Activated CD4-positive, alpha-beta T cell treated with anti-CD3 and anti-CD28 coated beads for 1 hour (primary cell): ENCODE results near the gene LAMB2.

ENCODE experiments used
- DNase-seq: peaks from one replicate; pipeline ENCODE4 v3.0.0-alpha.2; 2020

The LAMB2 gene

GRCh38 chr3:49161197-49161596 lies 28.3 kb upstream of the LAMB2 start:
- DNase-seq: no peak

GRCh38 chr3:49158792-49159191 lies 25.9 kb upstream of the LAMB2 start:
- DNase-seq: no peak

- peak; percentile 49 for DNase-seq
Observed at GRCh38 chr3:49158103-49158709, 25.4 kb upstream of the LAMB2 start.

- DNase-seq: no peak
Observed at GRCh38 chr3:49157289-49157688, 24.4 kb upstream of the LAMB2 start.

- no peak for DNase-seq
Observed at GRCh38 chr3:49153349-49153912, 20.6 kb upstream of the LAMB2 start.

GRCh38 chr3:49151610-49152009 lies 18.8 kb upstream of the LAMB2 start:
- no peak for DNase-seq

GRCh38 chr3:49148159-49148558 lies 15.3 kb upstream of the LAMB2 start:
- DNase-seq: no peak

GRCh38 chr3:49140080-49140479 lies 7.2 kb upstream of the LAMB2 start:
- DNase-seq: no peak

- no peak for DNase-seq
Observed at GRCh38 chr3:49135499-49135898, 2.6 kb upstream of the LAMB2 start.

GRCh38 chr3:49134471-49135265 lies 1.8 kb upstream of the LAMB2 start:
- no peak for DNase-seq

- no peak for DNase-seq
Observed at GRCh38 chr3:49133226-49133951, 539 bp upstream of the LAMB2 start.

- DNase-seq: no peak
Observed at GRCh38 chr3:49132073-49132436, 795 bp downstream of the LAMB2 start.

- DNase-seq: no peak
Observed at GRCh38 chr3:49131576-49131975, 1.3 kb downstream of the LAMB2 start.

GRCh38 chr3:49131040-49131439 lies 1.8 kb downstream of the LAMB2 start:
- no peak for DNase-seq

GRCh38 chr3:49124991-49125670 lies 7.7 kb downstream of the LAMB2 start:
- DNase-seq: no peak

GRCh38 chr3:49124203-49124602 lies 8.6 kb downstream of the LAMB2 start:
- no peak for DNase-seq

GRCh38 chr3:49123687-49124086 lies 9.2 kb downstream of the LAMB2 start:
- no peak for DNase-seq

- DNase-seq: no peak
Observed at GRCh38 chr3:49122886-49123545, 9.8 kb downstream of the LAMB2 start.

GRCh38 chr3:49122451-49122850 lies 10.4 kb downstream of the LAMB2 start:
- no peak for DNase-seq

GRCh38 chr3:49122022-49122421 lies 10.8 kb downstream of the LAMB2 start:
- DNase-seq: no peak

GRCh38 chr3:49121132-49121736 lies 11.6 kb downstream of the LAMB2 start:
- no peak for DNase-seq
